RPMI7951 (cell line): ENCODE data around the gene B4GALNT2. TPM values are rescaled to one million over a fixed set of nuclear protein-coding genes. Genes with fewer than 3 reads are reported as not detected.
"Not testable (repeated sequence)": the region's sequence is repeated elsewhere in the genome, so short reads cannot be mapped to it uniquely, and the experiment has no call there.

Source experiments
- DNase-seq: peaks from one replicate; pipeline ENCODE4 v3.0.0-alpha.2; 2012; ENCODE audit warnings: low read depth
- total RNA-seq: library from RNA; depleted of rRNA; stranded (reverse); fragments of >200 nt; shearing (Covaris generic); gene quantifications from 2 replicates; pipeline ENCODE4 v1.2.3, GENCODE V29; 2014

Gene B4GALNT2
- total RNA-seq, 1 experiment from 2014 or later, result not detected

DNA sequence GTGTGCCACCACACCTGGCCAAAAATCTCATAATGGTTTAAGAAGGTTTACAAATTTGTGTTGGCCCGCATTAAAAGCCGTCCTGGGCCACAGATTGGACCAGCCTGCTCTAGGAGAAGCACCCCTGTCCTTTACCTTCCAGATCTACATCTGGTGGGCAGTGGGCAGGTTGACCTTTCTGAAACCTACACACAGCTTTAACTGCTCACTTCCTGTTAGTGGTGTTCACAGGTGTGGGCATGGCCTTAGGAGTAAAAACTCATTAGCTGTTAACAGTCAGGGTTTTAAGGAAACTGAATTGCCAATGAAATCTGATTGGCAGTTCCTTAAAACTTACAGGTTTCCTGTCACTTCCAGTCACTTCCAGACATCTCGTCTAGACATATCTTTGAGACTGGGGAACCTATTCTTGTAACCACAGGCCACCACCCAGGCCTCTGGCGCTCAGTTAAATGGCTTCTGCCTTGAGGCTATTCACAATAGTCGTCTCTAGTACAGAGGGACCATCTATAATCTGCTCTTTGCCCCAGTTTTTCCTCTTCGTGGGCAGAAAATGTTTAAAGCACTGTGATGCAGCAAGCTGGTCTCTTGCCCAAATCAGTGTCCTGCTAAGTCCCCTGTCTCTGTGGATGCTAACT lies 48.5 kb downstream of the B4GALNT2 start:
- no peak for DNase-seq

DNA sequence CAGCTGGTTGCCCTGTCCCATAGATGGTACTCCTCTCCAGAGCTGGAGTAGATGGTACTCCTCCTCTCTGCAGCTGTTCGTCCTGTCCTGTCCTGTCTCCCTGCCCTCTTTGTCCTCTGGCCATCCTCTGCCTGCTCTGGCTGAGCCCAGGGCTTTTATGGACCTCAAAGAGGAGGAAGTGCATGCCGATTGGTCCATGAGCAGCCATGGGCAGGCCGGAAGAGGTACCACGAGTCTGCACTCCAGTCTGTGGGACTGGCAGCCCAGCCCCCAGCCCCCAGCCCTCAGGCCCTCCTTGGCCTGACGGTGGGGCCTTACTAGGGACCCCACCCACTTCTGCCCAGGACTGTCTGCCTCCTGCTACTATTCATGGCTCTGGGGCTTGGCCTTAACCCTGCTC lies 50.8 kb downstream of the B4GALNT2 start:
- no peak for DNase-seq

DNA sequence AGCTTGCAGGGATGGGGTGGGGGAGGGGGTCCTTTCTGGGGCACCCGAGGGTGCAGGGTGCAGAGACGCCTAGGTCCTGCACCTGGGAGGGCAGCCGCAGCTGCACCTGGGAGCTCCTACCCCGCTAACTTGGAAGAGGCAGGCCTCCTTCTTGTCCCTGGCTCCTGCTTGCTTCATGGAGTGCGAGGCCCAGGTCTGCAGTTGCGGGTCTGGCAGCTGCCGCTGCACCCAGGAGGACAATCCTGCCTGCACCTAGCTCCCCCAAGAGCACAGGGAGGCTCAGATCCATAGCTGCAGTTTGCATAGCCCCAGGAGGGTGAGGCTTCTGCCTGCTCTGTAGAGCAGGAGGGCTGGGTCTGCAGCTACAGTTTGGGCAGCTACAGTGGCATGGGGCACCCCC lies 51.2 kb downstream of the B4GALNT2 start:
- DNase-seq, result no peak

DNA sequence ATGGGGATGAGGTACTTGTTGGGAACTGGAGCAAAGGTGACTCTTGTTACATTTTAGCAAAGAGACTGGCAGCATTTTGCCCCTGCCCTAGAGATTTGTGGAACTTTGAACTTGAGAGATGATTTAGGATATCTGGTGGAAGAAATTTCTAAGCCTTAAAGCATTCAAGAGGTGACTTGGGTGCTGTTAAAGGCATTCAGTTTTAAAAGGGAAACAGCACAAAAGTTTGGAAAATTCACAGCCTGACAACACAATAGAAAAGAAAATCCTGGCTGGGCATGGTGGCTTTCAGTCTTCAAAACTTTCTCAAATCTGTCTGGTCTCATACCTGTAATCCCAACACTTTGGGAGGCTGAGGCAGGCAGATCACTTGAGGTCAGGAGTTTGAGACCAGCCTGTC lies 52.0 kb downstream of the B4GALNT2 start:
- not testable (repeated sequence) for DNase-seq

DNA sequence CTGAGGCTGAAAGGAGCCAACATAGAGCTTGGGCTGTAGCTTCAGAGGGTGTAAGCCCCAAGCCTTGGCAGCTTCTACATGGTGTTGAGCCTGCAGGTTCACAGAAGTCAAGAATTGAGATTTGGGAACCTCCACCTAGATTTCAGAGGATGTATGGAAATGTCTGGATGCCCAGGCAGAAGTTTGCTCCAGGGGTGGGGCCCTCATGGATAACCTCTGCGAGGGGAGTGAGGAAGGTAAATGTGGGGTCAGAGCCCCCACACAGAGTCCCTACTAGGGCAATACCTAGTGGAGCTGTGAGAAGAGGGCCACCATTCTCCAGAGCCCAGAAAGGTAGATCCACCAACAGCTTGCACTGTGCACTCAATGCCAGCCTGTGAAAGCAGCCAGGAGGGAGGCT lies 52.8 kb downstream of the B4GALNT2 start:
- DNase-seq, result not testable (repeated sequence)

DNA sequence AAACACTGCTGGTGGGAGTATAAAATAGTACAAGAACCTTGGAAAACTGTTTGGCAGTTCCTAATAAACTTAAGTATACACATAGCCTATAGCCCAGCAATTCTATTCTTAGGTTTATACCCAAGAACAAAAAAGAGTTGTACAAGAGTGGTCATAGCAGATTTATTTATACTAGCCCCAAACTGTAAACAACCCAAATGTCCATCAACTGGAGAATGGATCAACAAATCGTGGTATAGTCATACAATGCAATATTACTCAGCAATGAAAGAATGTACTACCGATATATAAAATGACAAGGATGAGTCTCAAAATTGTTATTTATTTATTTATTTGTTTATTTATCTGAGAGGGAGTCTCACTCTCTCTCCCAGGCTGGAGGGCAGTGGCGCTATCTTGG lies 54.7 kb downstream of the B4GALNT2 start:
- no peak for DNase-seq

DNA sequence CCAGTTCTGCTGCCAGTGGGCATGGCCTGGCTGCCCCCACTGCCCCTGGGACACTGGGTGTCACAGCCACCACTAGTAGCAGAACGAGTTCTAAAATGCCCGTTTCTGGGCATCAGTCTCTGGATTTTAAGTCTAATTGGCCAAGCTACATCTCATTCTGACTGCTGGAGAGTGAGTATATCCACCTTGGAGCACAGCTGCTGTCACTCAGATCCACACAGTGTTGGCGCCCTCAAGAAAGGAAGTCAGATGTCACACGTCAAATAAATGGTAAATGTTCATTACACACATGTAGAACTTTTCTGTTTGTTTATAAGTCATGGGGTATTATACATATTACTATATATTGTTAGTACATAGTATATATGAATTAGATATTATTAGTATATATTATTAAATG lies 58.4 kb downstream of the B4GALNT2 start:
- no peak for DNase-seq

DNA sequence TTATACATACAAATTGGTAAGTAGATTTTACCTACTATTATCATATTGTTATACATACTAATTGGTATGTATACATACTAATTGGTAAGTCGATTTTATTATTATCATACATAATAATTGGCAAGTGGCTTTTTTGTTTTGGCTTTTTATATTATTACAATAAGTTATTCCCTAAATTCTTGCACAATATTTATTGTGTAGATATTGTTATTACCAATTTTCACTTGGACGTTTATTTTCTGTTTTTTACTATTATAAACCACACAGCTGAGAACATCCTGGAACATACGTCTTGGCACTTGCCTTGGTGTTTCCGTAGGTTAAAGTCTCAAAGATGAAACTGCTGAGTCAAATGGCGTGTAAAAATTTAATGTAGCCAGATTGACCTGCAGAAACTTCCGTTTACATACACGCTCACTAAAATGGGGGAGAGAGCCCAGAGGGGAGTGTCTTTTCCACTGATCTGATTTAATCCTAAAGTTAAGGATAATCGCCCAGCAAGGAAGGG lies 58.9 kb downstream of the B4GALNT2 start:
- DNase-seq, result no peak

DNA sequence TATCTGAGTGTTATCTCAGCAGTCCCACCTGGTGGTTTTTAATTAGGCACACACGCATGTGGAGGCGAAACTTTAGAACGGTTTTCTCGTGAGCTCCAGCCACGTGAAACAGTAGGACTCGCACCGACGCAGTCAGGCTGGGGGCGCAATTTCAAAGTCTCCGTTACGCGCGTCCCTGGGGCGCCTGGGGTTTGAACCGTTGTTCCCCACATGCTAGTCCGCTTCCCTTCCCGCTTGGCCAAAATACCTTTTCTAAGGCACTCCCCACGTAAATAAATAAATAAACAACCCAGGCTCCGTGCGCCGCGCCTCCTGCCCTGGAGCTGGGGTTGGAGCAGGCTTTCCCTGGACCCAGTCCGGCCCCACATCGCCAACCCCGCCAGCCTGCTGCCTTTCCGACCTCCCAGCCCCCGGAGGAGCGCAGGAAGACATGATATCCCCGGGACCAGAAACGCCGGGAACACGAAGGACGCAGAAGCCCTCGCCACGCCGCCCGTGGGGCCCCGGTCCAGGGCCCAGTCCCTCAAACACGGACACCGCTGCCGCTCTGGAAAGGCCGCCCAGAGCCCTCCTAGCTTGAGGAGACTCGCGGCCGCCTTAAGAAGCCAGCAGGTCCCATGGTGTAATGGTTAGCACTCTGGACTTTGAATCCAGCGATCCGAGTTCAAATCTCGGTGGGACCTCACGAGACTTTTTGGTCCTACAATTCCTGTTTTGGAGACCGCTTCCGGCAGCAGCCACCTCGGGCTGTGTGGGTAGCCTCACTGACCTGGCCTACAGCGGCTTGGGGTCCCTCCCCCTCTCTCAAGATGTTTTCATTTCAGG lies 59.6 kb downstream of the B4GALNT2 start:
- peak; percentile 82 for DNase-seq

DNA sequence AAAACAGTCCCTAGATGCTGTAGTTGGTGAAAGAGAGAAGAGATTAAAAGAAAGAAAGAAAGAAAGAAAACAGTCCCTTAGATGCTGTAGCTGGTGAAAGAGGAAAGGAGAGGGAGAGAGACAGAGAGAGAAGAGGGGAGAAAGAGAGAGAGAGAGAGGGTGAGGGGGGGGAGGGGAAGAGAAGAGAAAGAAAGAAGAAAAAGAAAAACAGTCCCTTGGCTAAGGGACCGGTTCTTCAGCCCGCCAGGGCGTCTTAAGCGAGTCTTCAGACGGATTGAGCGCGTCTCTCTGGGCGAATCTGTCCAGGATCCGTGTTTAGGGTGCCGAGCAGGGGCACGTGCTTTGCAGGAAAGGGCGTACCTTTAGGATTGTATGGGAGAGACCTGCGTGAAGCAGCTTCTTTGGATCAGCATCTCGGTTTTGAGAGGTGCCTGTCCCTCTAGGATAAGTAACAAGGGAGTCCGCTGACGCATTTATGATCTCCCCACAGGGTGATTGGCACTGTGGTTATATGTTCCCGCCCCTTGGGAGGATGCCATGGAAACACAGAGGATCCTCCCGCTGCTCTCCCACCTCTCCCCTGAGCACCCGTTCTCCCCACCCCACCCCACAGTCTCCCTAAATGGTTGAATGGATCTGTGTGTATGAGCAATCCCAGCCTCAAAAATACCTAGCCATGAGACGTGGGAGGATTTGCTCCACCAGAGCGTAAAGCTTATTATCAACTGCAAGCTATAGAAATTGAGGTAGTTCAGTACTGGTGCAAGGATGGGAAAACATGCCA lies 61.1 kb downstream of the B4GALNT2 start:
- DNase-seq, result peak; percentile 76

DNA sequence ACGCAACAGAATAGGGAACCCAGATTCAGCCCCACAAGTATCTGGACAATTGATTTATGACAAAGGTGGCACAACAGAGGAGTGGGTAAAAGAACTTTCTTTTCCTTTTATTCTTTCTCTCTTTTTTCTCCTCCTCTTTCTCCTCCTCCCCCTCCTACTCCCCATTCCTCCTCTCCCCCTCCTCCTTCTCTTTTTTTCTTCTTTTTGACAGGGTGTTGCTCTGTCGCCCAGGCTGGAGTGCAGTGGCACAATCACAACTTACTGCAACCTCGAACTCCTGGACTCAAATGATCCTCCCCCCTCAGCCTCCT lies 61.7 kb downstream of the B4GALNT2 start:
- no peak for DNase-seq

DNA sequence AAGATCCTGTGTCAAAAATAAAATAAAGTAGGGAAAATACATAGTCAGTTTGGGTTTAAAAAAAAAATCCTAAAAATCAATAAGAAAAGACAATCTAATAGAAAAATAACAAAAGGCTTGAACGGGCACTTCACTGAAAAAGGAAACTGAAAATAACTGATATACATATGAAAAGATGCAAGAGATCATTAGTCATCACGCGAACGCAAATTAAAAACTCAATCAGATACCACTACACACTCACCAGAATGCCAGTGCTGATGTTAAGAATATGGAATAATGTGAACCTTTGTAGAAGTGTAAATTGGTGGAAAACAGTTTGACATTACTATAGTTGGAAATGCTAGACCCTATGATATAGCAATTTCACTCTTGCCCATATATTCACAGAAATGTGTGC lies 63.2 kb downstream of the B4GALNT2 start:
- no peak for DNase-seq

DNA sequence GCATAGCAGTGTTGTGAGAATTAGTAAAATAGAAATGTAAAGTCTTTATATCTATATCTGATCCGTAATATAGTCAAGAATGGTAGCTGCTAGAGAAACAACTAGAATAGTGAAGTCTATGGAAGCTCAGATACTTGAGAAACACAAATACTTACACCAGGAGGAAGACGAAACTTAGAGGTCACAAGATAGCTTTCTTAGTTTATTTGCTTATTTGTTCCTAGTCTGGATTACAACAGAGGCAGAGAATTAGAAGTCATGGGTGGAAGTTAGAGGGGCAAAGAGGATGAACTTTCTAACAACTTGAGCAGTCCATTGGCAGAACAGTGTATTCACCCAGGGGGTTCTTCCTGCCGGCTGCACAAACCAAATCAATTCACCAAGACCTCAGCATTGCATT lies 64.0 kb downstream of the B4GALNT2 start:
- DNase-seq, result no peak

DNA sequence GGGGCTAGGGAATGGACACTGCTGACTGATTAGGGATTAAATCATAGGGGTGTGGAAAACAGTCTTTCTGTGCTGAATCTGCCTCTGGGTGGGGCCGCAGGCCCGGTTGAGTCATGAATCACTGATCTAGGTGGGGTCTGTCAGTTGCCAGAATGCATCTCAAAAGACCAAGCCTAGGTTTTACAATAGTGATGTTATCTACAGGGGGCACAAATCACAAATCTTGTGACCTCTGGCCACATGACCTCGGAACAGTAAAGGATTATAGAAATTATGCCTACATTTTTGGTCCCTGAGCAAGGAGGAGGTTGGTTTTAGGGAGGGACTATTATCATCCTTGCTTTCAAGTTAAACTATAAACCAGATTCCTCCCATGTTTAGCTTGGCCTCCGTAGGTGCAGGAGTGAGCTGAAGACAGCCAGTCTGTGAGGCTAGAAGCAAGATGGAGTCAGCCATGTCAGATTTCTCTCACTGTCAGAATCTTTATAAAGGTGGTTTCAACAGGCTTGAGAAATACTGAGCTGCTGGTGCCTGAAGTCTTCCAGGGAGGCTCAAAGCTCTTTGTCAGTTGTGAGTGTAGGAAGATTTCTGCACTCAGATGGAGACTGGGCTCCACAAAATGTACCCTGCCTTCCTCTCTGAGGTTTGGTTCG lies 64.9 kb downstream of the B4GALNT2 start:
- DNase-seq, result no peak

DNA sequence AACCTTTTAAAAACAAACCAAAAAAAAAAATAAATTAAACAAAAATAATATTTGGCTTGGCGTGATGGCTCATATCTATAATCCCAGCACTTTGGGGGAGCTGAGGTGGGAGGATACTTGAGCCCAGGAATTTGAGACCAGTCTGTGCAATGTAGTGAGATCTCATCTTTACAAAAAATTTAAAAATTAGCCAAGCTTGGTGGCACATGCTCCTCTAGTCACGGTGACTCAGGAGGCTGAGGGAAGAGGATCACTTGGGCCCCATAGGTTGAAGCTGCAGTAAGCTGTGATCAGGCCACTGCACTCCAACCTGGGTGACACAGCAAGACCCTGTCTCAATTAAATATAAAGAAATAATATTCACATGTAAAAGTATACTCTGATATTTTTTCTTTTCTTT lies 65.6 kb downstream of the B4GALNT2 start:
- DNase-seq, result no peak

DNA sequence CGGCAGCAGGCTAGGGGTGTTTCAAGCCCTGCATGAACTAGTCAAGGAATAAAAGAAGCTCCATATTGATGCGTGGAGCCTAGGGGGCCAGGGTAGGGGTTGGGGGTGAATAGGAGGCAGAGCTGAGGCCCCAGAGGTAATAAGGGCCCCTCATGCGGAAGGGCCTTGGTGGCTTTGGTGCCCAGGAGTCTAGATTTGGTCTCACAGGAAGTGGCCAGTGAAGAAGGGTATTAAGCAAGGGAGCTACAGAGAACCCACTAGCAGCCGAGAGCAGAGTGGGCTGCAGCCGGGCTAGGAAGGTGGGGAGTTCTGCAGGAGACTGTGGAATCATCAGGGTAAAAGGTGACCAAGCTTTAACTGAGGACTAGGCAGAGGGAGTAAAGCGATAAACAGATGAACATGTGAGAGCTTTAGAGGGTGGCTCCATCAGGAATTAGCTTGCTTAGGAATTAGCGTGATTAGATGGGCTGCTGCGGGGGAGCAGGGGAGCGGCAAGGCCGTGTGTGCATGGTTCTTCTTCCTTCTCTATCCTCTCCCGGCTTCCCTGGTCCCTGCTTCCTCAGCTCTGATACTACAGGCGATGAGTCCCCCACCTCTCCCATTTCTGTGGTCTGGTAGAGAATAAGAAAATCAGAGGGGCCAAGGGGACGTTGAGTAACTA lies 68.0 kb downstream of the B4GALNT2 start:
- no peak for DNase-seq

DNA sequence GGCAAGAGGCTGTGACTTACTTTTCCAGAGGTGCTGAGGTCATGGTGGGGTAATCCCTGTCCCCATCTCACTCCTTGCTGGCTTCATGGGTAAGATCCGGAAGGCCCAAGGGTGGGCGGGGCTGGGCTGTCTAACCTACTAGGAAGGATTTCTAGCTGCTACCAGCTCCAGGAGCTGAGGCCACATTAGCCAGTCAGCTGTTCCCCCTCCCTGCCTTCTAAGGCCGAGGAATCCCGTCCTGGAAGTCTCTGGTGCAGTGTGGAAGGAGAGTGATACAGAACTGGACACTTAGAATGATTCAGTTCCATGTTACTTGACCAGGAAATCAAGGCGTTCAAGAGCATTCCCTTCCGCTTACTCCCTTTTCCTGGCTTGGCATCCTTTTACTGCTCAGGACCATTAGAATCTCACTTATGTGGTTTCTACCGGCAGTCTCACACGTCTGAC lies 68.9 kb downstream of the B4GALNT2 start:
- no peak for DNase-seq

DNA sequence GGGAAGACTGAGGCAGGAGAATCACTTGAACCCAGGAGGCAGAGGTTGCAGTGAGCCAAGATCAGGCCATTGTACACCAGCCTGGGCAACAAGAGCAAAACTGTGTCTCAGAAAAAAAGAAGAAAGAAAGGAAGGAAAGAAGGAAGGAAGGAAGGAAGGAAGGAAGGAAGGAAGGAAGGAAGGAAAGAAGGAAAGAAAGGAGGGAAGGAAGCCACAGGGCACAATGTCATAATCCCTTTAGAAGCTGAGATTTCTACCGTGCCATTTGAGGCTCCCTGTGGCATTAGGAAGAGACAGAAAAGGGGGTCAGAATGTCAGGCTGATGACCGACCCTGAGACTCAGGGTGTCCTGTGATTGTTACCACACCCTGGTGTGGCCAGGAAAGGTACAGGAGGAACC lies 71.2 kb downstream of the B4GALNT2 start:
- DNase-seq, result no peak

DNA sequence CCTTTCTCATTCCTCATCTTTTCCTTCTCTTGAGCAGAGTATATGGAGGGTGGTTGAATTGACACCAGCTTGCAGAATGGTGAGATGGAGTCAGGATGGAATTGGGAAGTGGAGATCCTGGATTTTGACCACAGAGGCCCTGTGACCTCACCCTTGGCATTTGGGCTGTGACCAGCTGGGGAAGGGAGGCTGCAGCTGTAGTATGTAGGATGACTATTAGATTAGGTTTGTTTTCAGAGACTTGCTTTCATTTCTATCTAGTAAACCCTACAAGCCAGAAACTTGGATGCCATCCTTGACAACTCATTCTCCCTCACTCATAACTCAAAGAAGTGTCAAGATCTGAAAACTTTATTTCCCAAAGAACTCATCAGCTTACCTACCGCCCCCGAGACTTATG lies 71.9 kb downstream of the B4GALNT2 start:
- DNase-seq, result peak; percentile 34

DNA sequence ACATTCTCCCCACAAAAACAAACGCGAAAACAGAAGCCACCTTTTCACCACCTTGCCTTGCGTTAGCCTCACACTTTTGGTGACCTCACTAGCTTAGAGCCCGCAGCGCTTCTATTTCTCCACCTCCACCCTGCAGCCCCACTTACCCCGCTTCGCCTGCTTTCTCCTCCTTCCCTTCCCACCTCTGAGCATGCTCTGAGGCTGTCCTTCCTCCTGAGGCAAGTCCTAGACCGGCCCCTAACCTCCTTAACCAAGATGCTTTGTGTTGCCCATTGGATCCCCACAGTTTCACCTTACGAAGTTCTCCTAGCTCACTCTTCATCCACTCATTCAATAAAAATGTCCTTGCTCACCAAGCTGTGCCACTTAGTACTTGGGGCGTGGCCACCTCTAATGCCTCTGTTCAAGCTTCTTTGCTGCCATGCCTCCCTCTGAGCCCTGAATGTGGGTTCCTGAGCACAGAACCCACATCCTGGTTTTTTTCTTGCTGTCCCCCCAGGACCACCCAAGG lies 76.5 kb downstream of the B4GALNT2 start:
- peak; percentile 25 for DNase-seq
